NT2/D1 (cell line): ENCODE data around the gene SLC39A13.

Source experiments
- SUZ12 ChIP-seq: IDR thresholded peaks from 2 replicates; pipeline ENCODE4 v1.6.1; 2011; ENCODE audit not compliant: insufficient read length, insufficient read depth; ENCODE audit errors: extremely low read depth
- YY1 ChIP-seq: IDR thresholded peaks from 2 replicates; pipeline ENCODE4 v1.6.1; 2011; ENCODE audit not compliant: insufficient read length, insufficient read depth
- ZNF274 ChIP-seq: IDR thresholded peaks from 2 replicates; pipeline ENCODE4 v1.6.1; 2011; ENCODE audit warnings: mild to moderate bottlenecking, low read depth, low read length

- TF ChIP-seq SUZ12 (no peak), YY1 (no peak), ZNF274 (no peak)
Observed at GRCh38 chr11:47437218-47437745, 28.9 kb downstream of the SLC39A13 start.
